ENCODE measurements around the gene ZDHHC14. TPM values are rescaled to one million over a fixed set of nuclear protein-coding genes. Genes with fewer than 3 reads are reported as not detected.

Gene ZDHHC14
- total RNA-seq, 4 donors from 2014 or later = 6.2 to 20.6 (median 15.1) TPM

- Histone ChIP-seq H3K27me3 (no peaks in the 10 kb centered on the region), H3K27ac (no peak overlapping the region), H3K4me1 (no peaks in the 10 kb centered on the region), H3K36me3 (no peaks in the 10 kb centered on the region), H3K9me3 (no peaks in the 10 kb centered on the region), H3K4me3 (replicated peaks in 1 of 3) (no peak overlapping the region)
- TF ChIP-seq CTCF (IDR thresholded peaks at IDR 0.05) = no peak
- TF ChIP-seq POLR2A (IDR thresholded peaks at IDR 0.05) = no peak
- intact Hi-C loops (cut with DNase I) = no loop called here
- DNase-seq = no peak
- WGBS, 2 donors = 96 to 100% methylated on average over 2 of the region's 2 CpGs
These were observed 139.1 kb downstream of the ZDHHC14 start for GRCh38 chr6:157520117-157520406.

DNA sequence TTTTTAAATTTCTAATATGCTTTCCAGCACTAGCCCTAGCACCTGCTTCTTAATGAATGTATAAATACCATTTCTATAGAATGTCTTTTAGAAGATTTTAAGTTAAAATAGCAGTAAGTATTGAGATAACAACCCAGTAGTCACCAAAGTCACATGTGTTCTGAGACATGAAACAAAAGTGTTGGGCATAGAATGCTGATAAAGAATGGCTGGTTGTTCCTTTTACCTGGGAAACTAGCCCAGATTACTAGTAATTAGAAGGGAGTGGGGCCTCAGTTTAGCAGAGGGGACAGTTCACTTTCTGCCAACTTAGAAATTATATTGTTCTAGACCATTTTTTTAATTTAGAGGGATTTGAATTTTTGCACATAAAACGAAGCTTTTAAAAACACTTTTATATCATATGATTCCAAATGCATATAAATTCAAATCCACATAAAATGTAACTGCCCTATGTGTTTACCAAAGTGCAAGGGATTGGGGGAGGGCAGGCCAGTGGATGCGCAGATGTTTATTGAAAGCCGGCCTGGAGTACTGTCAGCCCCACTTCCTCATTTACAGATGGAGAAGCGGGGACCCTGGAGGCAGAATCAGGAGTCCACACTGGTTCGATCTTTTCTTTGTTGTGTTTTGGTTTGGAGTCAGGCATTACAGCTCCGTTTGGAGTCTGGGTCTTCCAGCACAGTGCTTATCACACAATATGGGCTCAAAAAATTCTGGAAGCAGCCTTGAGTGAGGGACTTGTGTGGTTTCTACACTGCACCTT lies 139.8 kb downstream of the ZDHHC14 start:
- Histone ChIP-seq H3K4me3 (replicated peaks in 1 of 3) (no peak overlapping the region), H3K36me3 (no peaks in the 10 kb centered on the region), H3K4me1 (no peaks in the 10 kb centered on the region), H3K9me3 (no peaks in the 10 kb centered on the region), H3K27ac (no peak overlapping the region), H3K27me3 (no peaks in the 10 kb centered on the region)
- TF ChIP-seq CTCF (IDR thresholded peaks at IDR 0.05) = no peak
- TF ChIP-seq POLR2A (IDR thresholded peaks at IDR 0.05) = no peak
- no peak for DNase-seq
- WGBS, 2 donors = 88 to 91% methylated on average over 6 of the region's 6 CpGs
- intact Hi-C loops (cut with DNase I) = no loop called here

GRCh38 chr6:157521362-157522335 lies 140.7 kb downstream of the ZDHHC14 start:
- Histone ChIP-seq H3K4me3 (replicated peaks in 1 of 3) (no peak overlapping the region), H3K27ac (no peak overlapping the region), H3K27me3 (no peaks in the 10 kb centered on the region), H3K36me3 (no peaks in the 10 kb centered on the region), H3K4me1 (no peaks in the 10 kb centered on the region), H3K9me3 (no peaks in the 10 kb centered on the region)
- TF ChIP-seq CTCF (IDR thresholded peaks at IDR 0.05) (no peak), POLR2A (IDR thresholded peaks at IDR 0.05) (no peak)
- WGBS, 2 donors = 91 to 95% methylated on average over 10 of the region's 10 CpGs
- intact Hi-C loops (cut with DNase I) = no loop called here
- no peak for DNase-seq

GRCh38 chr6:157522472-157522871 lies 141.5 kb downstream of the ZDHHC14 start:
- no peak for DNase-seq
- H3K9me3 ChIP-seq = no peaks in the 10 kb centered on the region
- H3K27me3 ChIP-seq = no peaks in the 10 kb centered on the region
- H3K4me1 ChIP-seq = no peaks in the 10 kb centered on the region
- WGBS, 2 donors = 98 to 100% methylated on average over 1 of the region's 1 CpG
- no peak for TF ChIP-seq CTCF (IDR thresholded peaks at IDR 0.05)
- no peak for TF ChIP-seq POLR2A (IDR thresholded peaks at IDR 0.05)
- H3K27ac ChIP-seq = no peak overlapping the region
- intact Hi-C loops (cut with DNase I) = no loop called here
- no peaks in the 10 kb centered on the region for H3K36me3 ChIP-seq
- no peak overlapping the region for H3K4me3 ChIP-seq (replicated peaks in 1 of 3)

DNA sequence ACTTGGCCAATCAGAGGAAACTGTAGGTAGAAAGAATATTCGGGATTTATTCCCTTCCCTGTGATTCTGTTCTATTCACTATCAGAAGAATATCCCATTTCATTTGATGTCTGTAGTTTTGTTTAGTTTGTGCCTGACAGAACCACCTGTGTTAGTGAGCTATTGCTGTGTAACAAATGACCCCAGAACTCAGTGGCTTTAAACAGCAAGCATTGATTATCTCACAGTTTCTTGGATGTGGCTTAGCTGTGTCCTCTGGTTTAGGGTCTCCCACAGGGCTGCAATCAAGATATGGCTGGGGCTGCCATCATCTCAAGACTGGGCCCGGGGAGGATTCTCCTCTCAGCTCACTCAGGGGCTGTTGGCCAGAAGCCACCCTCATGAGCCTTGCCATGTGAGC lies 143.7 kb downstream of the ZDHHC14 start:
- Histone ChIP-seq H3K4me1 (no peaks in the 10 kb centered on the region), H3K27me3 (no peaks in the 10 kb centered on the region), H3K27ac (no peak overlapping the region), H3K4me3 (replicated peaks in 1 of 3) (no peak overlapping the region), H3K9me3 (no peaks in the 10 kb centered on the region), H3K36me3 (no peaks in the 10 kb centered on the region)
- intact Hi-C loops (cut with DNase I) = no loop called here
- no peak for TF ChIP-seq POLR2A (IDR thresholded peaks at IDR 0.05)
- TF ChIP-seq CTCF (IDR thresholded peaks at IDR 0.05) = no peak
- DNase-seq = no peak
- WGBS, 2 donors = 95 to 100% methylated on average over 2 of the region's 2 CpGs

Data from thyroid gland (tissue), 4 donors.